ENCODE measurements around the gene TNFRSF13B.

DNA sequence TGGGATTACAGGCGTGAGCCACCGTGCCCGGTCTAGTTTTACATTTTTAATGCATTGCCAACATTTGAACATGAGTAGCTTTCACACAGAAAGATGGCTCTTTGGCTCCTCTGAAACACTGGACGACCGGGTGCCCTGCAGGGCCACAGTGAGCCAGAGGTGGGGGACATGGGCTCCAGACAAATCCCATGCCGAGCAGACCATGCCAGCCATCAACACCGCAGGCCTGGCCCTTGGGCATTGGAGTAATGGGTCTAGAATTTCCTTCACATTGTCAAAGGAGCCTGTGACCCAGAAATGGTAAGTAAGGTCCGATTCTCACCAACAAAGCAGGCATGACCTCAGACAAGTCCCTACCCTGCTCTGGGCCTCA, 48.9 kb upstream of the TNFRSF13B start:
- TF ChIP-seq, protein P1, sequence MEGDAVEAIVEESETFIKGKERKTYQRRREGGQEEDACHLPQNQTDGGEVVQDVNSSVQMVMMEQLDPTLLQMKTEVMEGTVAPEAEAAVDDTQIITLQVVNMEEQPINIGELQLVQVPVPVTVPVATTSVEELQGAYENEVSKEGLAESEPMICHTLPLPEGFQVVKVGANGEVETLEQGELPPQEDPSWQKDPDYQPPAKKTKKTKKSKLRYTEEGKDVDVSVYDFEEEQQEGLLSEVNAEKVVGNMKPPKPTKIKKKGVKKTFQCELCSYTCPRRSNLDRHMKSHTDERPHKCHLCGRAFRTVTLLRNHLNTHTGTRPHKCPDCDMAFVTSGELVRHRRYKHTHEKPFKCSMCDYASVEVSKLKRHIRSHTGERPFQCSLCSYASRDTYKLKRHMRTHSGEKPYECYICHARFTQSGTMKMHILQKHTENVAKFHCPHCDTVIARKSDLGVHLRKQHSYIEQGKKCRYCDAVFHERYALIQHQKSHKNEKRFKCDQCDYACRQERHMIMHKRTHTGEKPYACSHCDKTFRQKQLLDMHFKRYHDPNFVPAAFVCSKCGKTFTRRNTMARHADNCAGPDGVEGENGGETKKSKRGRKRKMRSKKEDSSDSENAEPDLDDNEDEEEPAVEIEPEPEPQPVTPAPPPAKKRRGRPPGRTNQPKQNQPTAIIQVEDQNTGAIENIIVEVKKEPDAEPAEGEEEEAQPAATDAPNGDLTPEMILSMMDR (IDR thresholded peaks at IDR 0.05; ENCODE audit: insufficient read depth, low read length, poor library complexity, severe bottlenecking) = no peak
- no peak for TF ChIP-seq EZH2phosphoT487 (conservative IDR thresholded peaks at IDR 0.05; ENCODE audit: low read length)

Data from SU-DHL-6 (cell line).